ENCODE results near the gene LARP4B. TPM values are rescaled to one million over a fixed set of nuclear protein-coding genes. Genes with fewer than 3 reads are reported as not detected.

The LARP4B gene
- total and polyA plus RNA-seq, 8 donors: 11.8 to 269 (median 54.3) TPM

- no peak overlapping the region for H3K4me3 ChIP-seq
- no peaks in the 10 kb centered on the region for H3K9me3 ChIP-seq
- intact Hi-C loops (cut with DNase I; ENCODE audit: low total_unique reads): no loop called here
- 55 to 73% (median 61%) methylated on average over 4 of the region's 4 CpGs for WGBS, 5 donors
- no peaks in the 10 kb centered on the region for H3K27me3 ChIP-seq
- peak in 1 of 2 donors; percentile 20 for DNase-seq
- no peak for TF ChIP-seq POLR2A (IDR thresholded peaks at IDR 0.05)
- no peak for TF ChIP-seq EP300 (IDR thresholded peaks at IDR 0.05)
- no peak for TF ChIP-seq CTCF (IDR thresholded peaks at IDR 0.05)
- no peak for TF ChIP-seq POLR2AphosphoS5 (IDR thresholded peaks at IDR 0.05)
- peaks cover 0 to 42% (median 16%) of the 10 kb centered on the region in 4 donors for H3K4me1 ChIP-seq
- peaks cover 0 to 3% (median 0%) of the 10 kb centered on the region in 4 donors for H3K36me3 ChIP-seq
- no peak overlapping the region for H3K27ac ChIP-seq
Observed at GRCh38 chr10:895324-895723, 36.2 kb downstream of the LARP4B start.

DNA sequence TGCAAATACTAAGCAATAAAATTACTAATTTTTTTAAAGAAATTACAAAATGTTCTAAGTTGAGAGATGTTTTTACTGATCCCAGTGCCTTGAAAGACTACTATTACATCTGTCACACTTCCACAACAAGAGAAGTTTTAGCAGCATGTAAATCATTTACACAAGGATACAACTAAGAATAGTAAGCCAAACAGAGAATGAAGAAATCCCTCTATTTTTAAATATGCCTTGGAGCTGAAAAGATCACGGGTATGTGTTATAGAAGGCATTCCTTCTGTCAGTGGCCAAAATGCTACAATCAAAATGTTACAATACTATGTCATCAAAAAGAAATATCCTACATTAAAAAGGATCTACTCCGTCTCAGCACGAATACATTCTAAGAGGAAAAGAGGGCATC is 52.6 kb downstream of the LARP4B start:
- peaks cover 57 to 100% (median 93%) of the 10 kb centered on the region in 4 donors for H3K36me3 ChIP-seq
- H3K4me1 ChIP-seq: peaks cover 0 to 20% (median 12%) of the 10 kb centered on the region in 4 donors
- H3K27ac ChIP-seq: peak overlapping the region in 3 of 5 donors; percentile 4 to 28 (median 13)
- DNase-seq: no peak
- no peaks in the 10 kb centered on the region for H3K9me3 ChIP-seq
- TF ChIP-seq POLR2A (IDR thresholded peaks at IDR 0.05): no peak
- no peak for TF ChIP-seq CTCF (IDR thresholded peaks at IDR 0.05)
- TF ChIP-seq POLR2AphosphoS5 (IDR thresholded peaks at IDR 0.05): no peak
- no peak for TF ChIP-seq EP300 (IDR thresholded peaks at IDR 0.05)
- H3K4me3 ChIP-seq: no peak overlapping the region
- intact Hi-C loops (cut with DNase I; ENCODE audit: low total_unique reads): no loop called here
- no peaks in the 10 kb centered on the region for H3K27me3 ChIP-seq
- 69 to 80% (median 73%) methylated on average over 3 of the region's 3 CpGs for WGBS, 5 donors

GRCh38 chr10:878333-878759 is 53.2 kb downstream of the LARP4B start:
- no peak overlapping the region for H3K4me3 ChIP-seq
- WGBS, 5 donors: 68 to 86% (median 80%) methylated on average over 9 of the region's 9 CpGs
- no peaks in the 10 kb centered on the region for H3K27me3 ChIP-seq
- intact Hi-C loops (cut with DNase I; ENCODE audit: low total_unique reads): no loop called here
- H3K36me3 ChIP-seq: peaks cover 52 to 98% (median 90%) of the 10 kb centered on the region in 4 donors
- DNase-seq: peak in 1 of 2 donors; percentile 48
- TF ChIP-seq EP300 (IDR thresholded peaks at IDR 0.05): no peak
- peak; percentile 5 to 10 (median 6) for TF ChIP-seq POLR2AphosphoS5 (IDR thresholded peaks at IDR 0.05)
- H3K27ac ChIP-seq: peak overlapping the region in 3 of 5 donors; percentile 22 to 49 (median 28)
- H3K9me3 ChIP-seq: no peaks in the 10 kb centered on the region
- H3K4me1 ChIP-seq: peaks cover 0 to 20% (median 12%) of the 10 kb centered on the region in 4 donors

DNA sequence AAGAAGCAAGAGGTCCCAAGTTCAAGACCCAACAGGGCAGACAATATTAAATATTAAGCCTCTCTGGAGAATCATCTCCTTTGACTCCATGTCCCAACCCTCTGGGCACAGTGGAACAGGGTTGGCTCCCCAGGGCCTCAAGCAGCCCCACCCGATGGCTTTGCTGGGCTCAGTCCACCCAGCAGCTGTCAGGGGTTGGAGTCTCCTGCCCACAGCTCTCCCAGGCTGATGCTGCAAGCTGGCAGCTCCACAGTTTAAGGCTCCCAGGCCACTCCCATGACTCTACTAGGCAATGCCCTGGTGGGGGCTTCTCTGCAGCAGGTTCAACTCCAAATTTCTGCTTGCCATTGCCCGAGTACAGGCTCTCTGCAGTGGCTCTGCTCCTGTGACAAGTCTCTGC is 55.1 kb downstream of the LARP4B start:
- no peaks in the 10 kb centered on the region for H3K9me3 ChIP-seq
- TF ChIP-seq EP300 (IDR thresholded peaks at IDR 0.05): no peak
- no peak for TF ChIP-seq CTCF (IDR thresholded peaks at IDR 0.05)
- TF ChIP-seq POLR2A (IDR thresholded peaks at IDR 0.05): no peak
- TF ChIP-seq POLR2AphosphoS5 (IDR thresholded peaks at IDR 0.05): no peak
- no peak overlapping the region for H3K4me3 ChIP-seq
- H3K36me3 ChIP-seq: peaks cover 42 to 96% (median 89%) of the 10 kb centered on the region in 4 donors
- 90 to 100% (median 95%) methylated on average over 2 of the region's 2 CpGs for WGBS, 5 donors
- peaks cover 10 to 38% (median 24%) of the 10 kb centered on the region in 4 donors for H3K4me1 ChIP-seq
- H3K27ac ChIP-seq: no peak overlapping the region
- DNase-seq: no peak
- intact Hi-C loops (cut with DNase I; ENCODE audit: low total_unique reads): no loop called here
- H3K27me3 ChIP-seq: no peaks in the 10 kb centered on the region

- Histone ChIP-seq H3K36me3 (peaks cover 23 to 76% (median 66%) of the 10 kb centered on the region in 4 donors), H3K27ac (no peak overlapping the region), H3K4me3 (no peak overlapping the region), H3K4me1 (peaks cover 7 to 51% (median 28%) of the 10 kb centered on the region in 4 donors), H3K27me3 (no peaks in the 10 kb centered on the region), H3K9me3 (no peaks in the 10 kb centered on the region)
- TF ChIP-seq POLR2AphosphoS5 (IDR thresholded peaks at IDR 0.05): no peak
- TF ChIP-seq POLR2A (IDR thresholded peaks at IDR 0.05): no peak
- no peak for TF ChIP-seq CTCF (IDR thresholded peaks at IDR 0.05)
- no peak for TF ChIP-seq EP300 (IDR thresholded peaks at IDR 0.05)
- no peak for DNase-seq
- intact Hi-C loops (cut with DNase I; ENCODE audit: low total_unique reads): no loop called here
- 85 to 92% (median 88%) methylated on average over 7 of the region's 7 CpGs for WGBS, 5 donors
Observed at GRCh38 chr10:873020-873419, 58.5 kb downstream of the LARP4B start.

Data from stomach (tissue), 9 donors.